WI38 (cell line): Measurements from ENCODE around the gene MYL7.

Experiments
- H3K4me3 ChIP-seq: 2 replicates; pipeline ENCODE4 v1.5.1; 2011; ENCODE audit warnings: low read depth, mild to moderate bottlenecking, control low read depth, low read length
- TF ChIP-seq, protein P1 (sequence below): IDR thresholded peaks from 2 replicates; pipeline ENCODE4 v1.5.1; 2012; ENCODE audit warnings: low read depth, mild to moderate bottlenecking, control low read depth, low read length

The MYL7 gene, protein sequence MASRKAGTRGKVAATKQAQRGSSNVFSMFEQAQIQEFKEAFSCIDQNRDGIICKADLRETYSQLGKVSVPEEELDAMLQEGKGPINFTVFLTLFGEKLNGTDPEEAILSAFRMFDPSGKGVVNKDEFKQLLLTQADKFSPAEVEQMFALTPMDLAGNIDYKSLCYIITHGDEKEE

DNA sequence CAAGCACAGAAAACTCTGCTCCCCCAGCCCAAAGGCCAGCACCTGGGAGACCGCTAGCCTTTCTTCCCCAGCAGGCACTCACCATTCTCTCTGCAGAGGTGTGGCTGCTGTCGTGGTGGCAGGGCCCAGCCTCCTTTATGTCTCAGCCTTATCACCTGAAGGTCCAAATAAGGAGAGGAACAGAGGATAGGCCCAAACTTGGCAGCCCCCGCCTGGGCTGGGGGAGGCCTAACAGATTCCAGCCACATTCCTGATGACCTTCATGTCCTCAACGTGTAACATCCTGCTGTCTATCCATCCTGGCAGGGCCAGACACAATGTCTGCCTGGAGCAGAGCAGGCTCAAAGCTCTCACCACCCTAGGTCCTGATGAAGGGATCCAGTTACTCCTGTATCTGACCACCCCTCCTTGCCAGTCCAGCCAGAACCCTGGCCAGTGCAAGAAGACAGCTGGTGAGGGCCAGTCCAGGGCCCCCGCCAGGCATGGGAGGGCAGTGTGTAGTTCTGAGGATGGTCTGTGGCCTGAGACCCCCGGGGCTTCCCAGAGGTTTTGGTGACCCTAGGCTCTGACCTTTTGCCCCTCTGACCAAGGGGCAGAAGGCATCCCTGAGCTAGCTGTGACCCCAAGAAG lies at the start of gene MYL7:
MYL7 (minus strand) TSS at position 112 of the 630 bp plus-strand sequence; CDS start at position 85, 27 bp downstream.
- TF ChIP-seq, protein P1, sequence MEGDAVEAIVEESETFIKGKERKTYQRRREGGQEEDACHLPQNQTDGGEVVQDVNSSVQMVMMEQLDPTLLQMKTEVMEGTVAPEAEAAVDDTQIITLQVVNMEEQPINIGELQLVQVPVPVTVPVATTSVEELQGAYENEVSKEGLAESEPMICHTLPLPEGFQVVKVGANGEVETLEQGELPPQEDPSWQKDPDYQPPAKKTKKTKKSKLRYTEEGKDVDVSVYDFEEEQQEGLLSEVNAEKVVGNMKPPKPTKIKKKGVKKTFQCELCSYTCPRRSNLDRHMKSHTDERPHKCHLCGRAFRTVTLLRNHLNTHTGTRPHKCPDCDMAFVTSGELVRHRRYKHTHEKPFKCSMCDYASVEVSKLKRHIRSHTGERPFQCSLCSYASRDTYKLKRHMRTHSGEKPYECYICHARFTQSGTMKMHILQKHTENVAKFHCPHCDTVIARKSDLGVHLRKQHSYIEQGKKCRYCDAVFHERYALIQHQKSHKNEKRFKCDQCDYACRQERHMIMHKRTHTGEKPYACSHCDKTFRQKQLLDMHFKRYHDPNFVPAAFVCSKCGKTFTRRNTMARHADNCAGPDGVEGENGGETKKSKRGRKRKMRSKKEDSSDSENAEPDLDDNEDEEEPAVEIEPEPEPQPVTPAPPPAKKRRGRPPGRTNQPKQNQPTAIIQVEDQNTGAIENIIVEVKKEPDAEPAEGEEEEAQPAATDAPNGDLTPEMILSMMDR = no peak

DNA sequence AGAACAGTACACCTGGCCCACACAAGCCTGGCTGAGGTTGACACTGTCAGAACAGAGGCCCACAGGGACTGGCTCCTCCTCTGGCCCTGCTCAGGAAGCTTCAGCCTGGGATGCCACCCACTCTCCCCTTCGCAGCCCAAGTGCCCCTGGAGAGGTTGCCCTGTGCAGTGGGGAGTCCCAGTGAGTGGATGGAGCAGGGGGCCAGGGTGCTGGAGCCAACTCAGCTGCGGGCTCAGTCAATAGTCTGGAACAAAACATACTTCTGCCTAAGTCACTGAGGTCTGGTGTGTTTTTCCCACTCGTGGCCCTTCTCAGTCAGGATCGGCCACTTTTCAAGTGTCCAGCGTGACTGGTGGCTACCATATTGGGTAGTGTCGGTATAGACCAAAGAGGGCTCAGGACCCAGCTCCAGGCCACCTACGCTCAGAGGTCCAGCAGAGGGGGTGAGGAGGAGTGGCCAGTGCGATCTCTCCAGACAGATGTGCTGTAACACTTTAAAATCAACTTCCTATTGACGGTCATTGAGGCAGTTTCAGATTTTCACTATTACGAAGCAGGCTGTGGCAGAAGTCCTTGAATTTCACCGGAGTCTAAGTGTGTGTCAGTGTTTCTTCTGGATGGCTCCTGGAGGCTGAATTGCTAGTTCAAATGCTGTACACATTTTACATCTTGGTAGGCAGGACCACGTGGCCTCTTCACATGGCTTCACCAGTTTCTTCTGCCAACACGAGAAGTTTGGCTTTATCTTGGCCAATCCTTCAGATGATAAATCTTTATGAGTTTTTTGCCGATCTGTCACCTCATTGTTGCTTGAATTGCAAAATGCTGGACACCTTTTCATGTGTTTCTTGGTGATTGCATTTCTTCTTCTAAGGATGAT lies 49.1 kb upstream of the MYL7 start:
- H3K4me3 ChIP-seq = no peak overlapping the region
- TF ChIP-seq, protein P1 = no peak

More for the DNA sequence above, at the start of gene MYL7:
- H3K4me3 ChIP-seq = no peak within 1 kb of the TSS

DNA sequence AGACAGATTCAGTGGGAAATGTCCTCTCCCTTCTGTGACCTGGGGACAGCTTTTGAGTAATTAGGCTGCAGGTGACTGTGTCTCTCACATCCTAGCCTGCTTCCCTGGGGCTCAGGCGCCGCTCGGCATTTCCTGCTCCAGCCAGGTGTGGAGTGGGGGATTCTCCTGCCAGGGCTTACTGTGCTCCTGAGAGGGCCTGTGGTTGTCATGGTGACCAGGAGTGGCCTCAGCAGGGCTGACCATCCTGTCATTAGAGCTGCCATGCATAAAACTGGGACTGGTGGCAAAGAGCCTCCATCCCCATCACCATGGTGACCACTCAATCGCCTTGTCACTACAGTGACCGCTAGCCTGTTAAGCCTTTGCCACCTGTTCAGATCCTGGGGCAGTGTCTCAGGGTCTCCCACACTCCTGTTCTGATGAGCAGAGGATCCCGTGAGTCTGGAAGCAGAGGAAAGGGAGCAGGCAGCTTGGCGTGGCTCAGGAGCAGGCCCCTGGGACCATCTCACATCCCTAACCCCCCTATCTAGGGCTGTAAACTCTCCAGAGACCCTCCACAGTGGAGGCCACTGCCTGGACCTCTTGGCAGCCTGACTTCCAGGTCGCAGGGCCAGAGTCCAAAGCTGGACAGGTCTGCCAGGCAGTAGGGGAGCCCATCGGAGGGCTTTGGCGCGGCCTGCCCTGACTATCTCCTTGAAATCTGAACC lies 48.3 kb upstream of the MYL7 start, which contains the start of gene GCK:
GCK (minus strand) TSS at position 154 of the 707 bp plus-strand sequence. CDS start 486 bp downstream, outside the sequence.
- no peak within 1 kb of the TSS for H3K4me3 ChIP-seq
- TF ChIP-seq, protein P1 = no peak

DNA sequence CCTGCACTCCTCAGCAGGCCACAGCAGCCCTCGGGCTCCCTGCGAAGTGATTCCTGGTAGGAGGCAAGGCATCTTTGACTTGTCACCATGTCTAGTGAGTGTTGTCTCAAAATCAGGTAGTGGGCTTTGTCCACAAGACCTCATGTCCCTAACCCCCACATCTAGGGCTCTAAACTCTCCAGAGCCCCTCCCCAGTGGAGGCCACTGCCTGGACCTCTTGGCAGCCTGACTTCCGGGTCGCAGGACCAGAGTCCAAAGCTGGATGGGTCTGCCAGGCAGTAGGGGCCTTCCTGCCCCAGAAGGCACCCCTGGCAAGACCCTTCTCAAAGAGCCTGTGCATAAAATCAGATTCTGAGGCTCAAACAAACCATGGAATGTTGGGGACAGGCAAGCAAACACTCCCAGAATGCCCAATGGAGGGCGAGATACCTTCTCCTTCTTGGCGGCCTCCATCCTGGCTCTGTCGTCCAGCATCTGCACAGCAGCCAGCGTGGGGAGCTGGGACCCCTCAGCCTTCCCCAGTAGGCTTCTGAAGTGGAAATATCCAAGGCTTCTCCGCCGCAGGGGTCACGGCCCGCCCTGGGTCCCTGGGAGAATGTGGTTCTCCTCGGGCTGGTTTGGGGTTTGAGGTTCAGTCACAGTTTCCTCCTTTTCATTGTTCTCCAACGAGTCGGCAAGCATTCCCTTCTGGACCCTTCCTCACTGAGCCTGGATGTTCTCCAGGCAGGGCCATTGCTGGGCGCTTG lies 47.5 kb upstream of the MYL7 start:
- no peak overlapping the region for H3K4me3 ChIP-seq
- TF ChIP-seq, protein P1 = no peak

DNA sequence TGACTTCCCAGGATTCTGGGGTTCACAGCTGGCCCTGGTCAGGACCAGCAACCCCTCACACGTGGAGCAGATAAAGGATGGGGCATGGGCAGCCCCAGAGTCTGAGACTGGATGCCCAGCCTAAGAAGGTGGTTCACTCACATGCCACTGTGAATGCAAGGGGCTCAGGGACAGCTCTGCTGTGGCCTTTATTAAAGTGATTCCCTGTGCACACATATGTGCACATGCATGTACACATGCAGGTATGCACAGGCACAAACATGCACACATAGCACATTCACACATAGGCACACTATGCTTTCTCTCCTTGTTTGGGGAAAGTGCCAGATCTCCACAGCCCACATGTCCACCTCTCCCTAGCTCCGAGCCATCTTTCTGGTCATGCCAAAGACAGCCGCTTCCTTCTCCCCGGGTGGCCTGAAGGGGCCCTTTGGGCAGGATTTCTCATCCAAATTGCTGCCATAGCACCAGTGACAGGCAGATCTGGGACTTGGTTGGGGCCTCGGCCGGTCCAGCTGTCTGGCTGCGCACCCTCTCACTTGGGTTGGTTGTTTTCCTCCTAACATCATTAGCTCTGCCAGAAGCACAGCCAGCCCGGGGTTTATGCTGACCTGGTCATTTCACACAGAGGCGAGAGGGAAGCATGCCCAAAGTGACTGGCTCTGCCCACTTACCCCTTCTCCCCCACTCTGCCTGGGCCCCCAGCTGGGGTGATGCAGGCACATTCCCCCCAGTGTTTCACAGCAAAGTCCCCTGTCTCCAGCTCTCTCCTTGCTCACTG lies 46.7 kb upstream of the MYL7 start:
- H3K4me3 ChIP-seq = no peak overlapping the region
- TF ChIP-seq, protein P1 = no peak

DNA sequence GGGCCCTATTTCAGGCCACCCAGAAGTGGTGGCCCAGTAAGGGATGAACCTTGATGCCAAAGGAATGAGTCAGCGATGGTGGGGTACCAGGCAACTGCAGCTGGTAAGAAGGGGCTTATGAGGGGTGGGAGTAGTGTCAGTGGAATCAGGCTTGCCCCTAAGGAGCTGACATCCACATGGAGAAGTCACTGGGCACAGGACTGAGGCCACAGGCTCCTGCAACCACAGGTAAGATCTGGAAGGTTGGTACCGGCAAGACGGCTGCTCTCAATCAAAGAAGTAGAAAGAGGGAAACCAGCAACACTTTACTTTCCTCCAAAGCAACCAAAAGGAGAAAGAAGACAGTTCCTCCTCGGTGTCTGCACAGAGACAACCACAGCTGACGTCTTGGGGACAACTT lies 45.6 kb upstream of the MYL7 start:
- TF ChIP-seq, protein P1 = no peak
- H3K4me3 ChIP-seq = no peak overlapping the region
